B cell (primary cell): ENCODE results near the gene PSMG1.

Source experiments
- CTCF ChIP-seq: fragments of 200-600 bp; IDR thresholded peaks from one replicate; pipeline ENCODE4 v1.8.0; 2022; ENCODE audit warnings: antibody characterized with exemption, mild to moderate bottlenecking
- EZH2 ChIP-seq: IDR thresholded peaks from 2 replicates; pipeline ENCODE4 v1.6.1; 2012; ENCODE audit warnings: borderline replicate concordance, low read depth, mild to moderate bottlenecking, moderate library complexity, low read length; ENCODE audit not compliant: insufficient read depth, poor library complexity, severe bottlenecking

- TF ChIP-seq CTCF (no peak), EZH2 (no peak)
Measured at GRCh38 chr21:39198800-39199199, 15.5 kb upstream of the PSMG1 start.
